HepG2 (cell line): Measurements from ENCODE around the gene SPTB. TPM values are rescaled to one million over a fixed set of nuclear protein-coding genes. Genes with fewer than 3 reads are reported as not detected.

Experiments
- ARNT2 ChIP-seq: sonication (generic); formaldehyde crosslinking; IDR thresholded peaks from 2 replicates; pipeline ENCODE4 v1.8.0; 2022; ENCODE audit warnings: mild to moderate bottlenecking, low read depth, missing genetic modification reagents, moderate library complexity
- CBX5 ChIP-seq: sonication (generic); formaldehyde crosslinking; IDR thresholded peaks from 2 replicates; pipeline ENCODE4 v1.4.0; 2020; ENCODE audit warnings: missing genetic modification reagents, borderline replicate concordance
- EHMT2 ChIP-seq: fragments of 200-600 bp; sonication (generic); IDR thresholded peaks from 2 replicates; pipeline ENCODE4 v1.7.0; 2017; ENCODE audit warnings: antibody characterized with exemption, low read depth, low read length, borderline replicate concordance
- FOXP1 ChIP-seq, 2 experiments: fragments of 450-650 bp in 1 of 2; IDR thresholded peaks; 2 replicates each; pipeline ENCODE4 v1.6.1; 2017 to 2018; ENCODE audit warnings: antibody characterized with exemption in 1 of 2
- HES4 ChIP-seq: sonication (generic); formaldehyde crosslinking; IDR thresholded peaks from 2 replicates; pipeline ENCODE4 v1.9.0; 2021; ENCODE audit warnings: mild to moderate bottlenecking, missing genetic modification reagents, borderline replicate concordance
- KLF12 ChIP-seq: sonication (generic); formaldehyde crosslinking; IDR thresholded peaks from 2 replicates; pipeline ENCODE4 v1.4.0; 2020; ENCODE audit warnings: missing genetic modification reagents, borderline replicate concordance
- NKX3-1 ChIP-seq: sonication (generic); formaldehyde crosslinking; IDR thresholded peaks from 2 replicates; pipeline ENCODE4 v1.5.0; 2020; ENCODE audit warnings: missing genetic modification reagents
- RFX3 ChIP-seq: IDR thresholded peaks from 2 replicates; pipeline ENCODE4 v1.6.1; 2016; ENCODE audit warnings: missing biosample characterization, missing genetic modification reagents
- SIN3A ChIP-seq: IDR thresholded peaks from 2 replicates; pipeline ENCODE4 v1.6.1; 2011; ENCODE audit warnings: low read depth, mild to moderate bottlenecking, control low read depth, low read length, borderline replicate concordance
- SYNCRIP ChIP-seq: fragments of 200-400 bp; formaldehyde crosslinking; IDR thresholded peaks from 2 replicates; pipeline ENCODE4 v1.6.1; 2018; ENCODE audit warnings: mild to moderate bottlenecking, low read depth, low read length; ENCODE audit not compliant: insufficient read depth
- ZBTB42 ChIP-seq: sonication (generic); formaldehyde crosslinking; IDR thresholded peaks from 2 replicates; pipeline ENCODE4 v1.5.0; 2020; ENCODE audit warnings: mild to moderate bottlenecking, missing genetic modification reagents
- ZNF138 ChIP-seq: sonication (generic); formaldehyde crosslinking; IDR thresholded peaks from 2 replicates; pipeline ENCODE4 v1.5.0; 2020; ENCODE audit warnings: mild to moderate bottlenecking, low read depth, missing genetic modification reagents
- ZNF556 ChIP-seq: sonication (generic); formaldehyde crosslinking; IDR thresholded peaks from 2 replicates; pipeline ENCODE4 v1.4.0; 2020; ENCODE audit warnings: mild to moderate bottlenecking, missing genetic modification reagents, borderline replicate concordance
- polyA plus RNA-seq, 8 experiments: library from polyadenylated mRNA; depleted of rRNA in 3 of 8; stranded (reverse) in 7 of 8; unstranded in 1 of 8; fragments of >200 nt; fragmentation: Illumina TruSeq in 4 of 8; extraction: Trizol in 4 of 8; gene quantifications; 2 replicates each; pipeline versions ENCODE4 v1.2.1 to v1.2.3, GENCODE V29; 2011 to 2016; ENCODE audit warnings: low read depth in 4 of 8, missing spikeins in 1 of 8, mixed read lengths in 1 of 8; ENCODE audit not compliant: insufficient read depth in 1 of 8
- total RNA-seq, 5 experiments: library from RNA; depleted of rRNA; stranded (reverse); fragments of >200 nt; fragmentation: Illumina TruSeq; extraction: Trizol; gene quantifications; 2 replicates each; pipeline ENCODE4 v1.2.3, GENCODE V29; 2016; ENCODE audit warnings: low read depth in 1 of 5
- TF ChIP-seq, protein P1 (sequence below): sonication (generic); formaldehyde crosslinking; IDR thresholded peaks from 2 replicates; pipeline ENCODE4 v1.4.0; 2020; ENCODE audit warnings: missing genetic modification reagents
- TF ChIP-seq, protein P2 (sequence below): fragments of 450-650 bp; IDR thresholded peaks from 2 replicates; pipeline ENCODE4 v1.6.1; 2017
- TF ChIP-seq, protein P3 (sequence below): sonication (generic); formaldehyde crosslinking; IDR thresholded peaks from 2 replicates; pipeline ENCODE4 v1.5.1; 2020; ENCODE audit warnings: missing genetic modification reagents, mild to moderate bottlenecking, borderline replicate concordance
- TF ChIP-seq, protein P4 (sequence below): sonication (generic); formaldehyde crosslinking; IDR thresholded peaks from 2 replicates; pipeline ENCODE4 v1.4.0; 2020; ENCODE audit warnings: missing genetic modification reagents, borderline replicate concordance

Gene SPTB
- total and polyA plus RNA-seq, 2 of the 13 experiments (the other 11 are each of a cell fraction or from before 2014, with no cell fraction given): 0.01 to 0.02 TPM

DNA sequence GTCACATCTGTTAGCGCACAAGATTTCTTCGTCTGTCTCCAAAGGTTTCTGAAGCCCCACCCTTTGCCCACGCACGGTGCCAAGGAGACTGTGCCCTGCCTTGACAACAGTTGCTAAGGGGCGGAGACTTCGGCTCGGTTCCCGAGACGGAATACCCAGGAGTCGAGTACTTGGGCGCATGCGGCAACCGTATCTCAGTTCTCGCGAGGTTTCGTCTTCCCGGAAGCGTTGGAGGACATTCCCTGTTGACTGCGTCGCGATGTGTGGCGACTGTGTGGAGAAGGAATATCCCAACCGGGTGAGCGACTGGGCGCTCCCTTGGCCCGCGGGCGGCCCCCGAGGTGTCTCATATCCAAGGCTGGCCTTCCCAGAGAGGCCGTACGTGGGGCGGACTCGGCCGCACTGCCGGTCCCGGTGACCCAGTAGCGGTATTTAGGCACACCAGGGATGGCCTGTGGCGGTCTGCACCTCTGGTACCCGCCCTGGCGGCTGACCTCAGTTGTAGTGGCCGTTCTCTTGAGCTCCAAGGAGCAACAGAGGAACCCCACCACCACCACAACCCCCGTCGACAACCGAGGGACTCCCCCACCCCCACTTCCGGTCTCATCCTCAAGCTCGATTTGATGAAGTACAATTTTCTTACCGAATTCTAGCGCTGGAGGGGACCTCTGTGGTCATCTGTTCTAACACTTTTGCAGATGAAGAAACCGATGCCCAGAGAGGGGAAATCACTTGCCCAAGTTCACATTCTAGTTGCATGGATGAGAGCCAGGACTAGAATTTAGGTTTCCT, 34.7 kb upstream of the SPTB start, which contains the start of gene CHURC1 (continued):
- TF ChIP-seq SYNCRIP (no peak), ZNF556 (CRISPR knock-in tag) (peak; percentile 80; the same call in 1 of the 2 replicates), ARNT2 (CRISPR knock-in tag) (peak; percentile 75; the same call in 1 of the 2 replicates), FOXP1 (IDR thresholded peaks at IDR 0.05) (no peak), FOXP1 (CRISPR knock-in tag; IDR thresholded peaks at IDR 0.05) (no peak), RFX3 (peak; percentile 100), SIN3A (peak; percentile 94; the same call in 1 of the 2 replicates), EHMT2 (no peak), NKX3-1 (no peak), HES4 (no peak), ZNF138 (CRISPR knock-in tag) (no peak), CBX5 (peak; percentile 45; the same call in 1 of the 2 replicates), ZBTB42 (0 out of 2 replicates have a peak, but pooled peaks have one; percentile 41), KLF12 (CRISPR knock-in tag) (peak; percentile 62; the same call in 1 of the 2 replicates)
- TF ChIP-seq, protein P1, sequence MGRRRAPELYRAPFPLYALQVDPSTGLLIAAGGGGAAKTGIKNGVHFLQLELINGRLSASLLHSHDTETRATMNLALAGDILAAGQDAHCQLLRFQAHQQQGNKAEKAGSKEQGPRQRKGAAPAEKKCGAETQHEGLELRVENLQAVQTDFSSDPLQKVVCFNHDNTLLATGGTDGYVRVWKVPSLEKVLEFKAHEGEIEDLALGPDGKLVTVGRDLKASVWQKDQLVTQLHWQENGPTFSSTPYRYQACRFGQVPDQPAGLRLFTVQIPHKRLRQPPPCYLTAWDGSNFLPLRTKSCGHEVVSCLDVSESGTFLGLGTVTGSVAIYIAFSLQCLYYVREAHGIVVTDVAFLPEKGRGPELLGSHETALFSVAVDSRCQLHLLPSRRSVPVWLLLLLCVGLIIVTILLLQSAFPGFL (CRISPR knock-in tag): no peak
- TF ChIP-seq, protein P2, sequence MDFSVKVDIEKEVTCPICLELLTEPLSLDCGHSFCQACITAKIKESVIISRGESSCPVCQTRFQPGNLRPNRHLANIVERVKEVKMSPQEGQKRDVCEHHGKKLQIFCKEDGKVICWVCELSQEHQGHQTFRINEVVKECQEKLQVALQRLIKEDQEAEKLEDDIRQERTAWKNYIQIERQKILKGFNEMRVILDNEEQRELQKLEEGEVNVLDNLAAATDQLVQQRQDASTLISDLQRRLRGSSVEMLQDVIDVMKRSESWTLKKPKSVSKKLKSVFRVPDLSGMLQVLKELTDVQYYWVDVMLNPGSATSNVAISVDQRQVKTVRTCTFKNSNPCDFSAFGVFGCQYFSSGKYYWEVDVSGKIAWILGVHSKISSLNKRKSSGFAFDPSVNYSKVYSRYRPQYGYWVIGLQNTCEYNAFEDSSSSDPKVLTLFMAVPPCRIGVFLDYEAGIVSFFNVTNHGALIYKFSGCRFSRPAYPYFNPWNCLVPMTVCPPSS: no peak
- TF ChIP-seq, protein P3, sequence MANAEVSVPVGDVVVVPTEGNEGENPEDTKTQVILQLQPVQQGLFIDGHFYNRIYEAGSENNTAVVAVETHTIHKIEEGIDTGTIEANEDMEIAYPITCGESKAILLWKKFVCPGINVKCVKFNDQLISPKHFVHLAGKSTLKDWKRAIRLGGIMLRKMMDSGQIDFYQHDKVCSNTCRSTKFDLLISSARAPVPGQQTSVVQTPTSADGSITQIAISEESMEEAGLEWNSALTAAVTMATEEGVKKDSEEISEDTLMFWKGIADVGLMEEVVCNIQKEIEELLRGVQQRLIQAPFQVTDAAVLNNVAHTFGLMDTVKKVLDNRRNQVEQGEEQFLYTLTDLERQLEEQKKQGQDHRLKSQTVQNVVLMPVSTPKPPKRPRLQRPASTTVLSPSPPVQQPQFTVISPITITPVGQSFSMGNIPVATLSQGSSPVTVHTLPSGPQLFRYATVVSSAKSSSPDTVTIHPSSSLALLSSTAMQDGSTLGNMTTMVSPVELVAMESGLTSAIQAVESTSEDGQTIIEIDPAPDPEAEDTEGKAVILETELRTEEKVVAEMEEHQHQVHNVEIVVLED: peak; percentile 66; the same call in 1 of the 2 replicates
- TF ChIP-seq, protein P4, sequence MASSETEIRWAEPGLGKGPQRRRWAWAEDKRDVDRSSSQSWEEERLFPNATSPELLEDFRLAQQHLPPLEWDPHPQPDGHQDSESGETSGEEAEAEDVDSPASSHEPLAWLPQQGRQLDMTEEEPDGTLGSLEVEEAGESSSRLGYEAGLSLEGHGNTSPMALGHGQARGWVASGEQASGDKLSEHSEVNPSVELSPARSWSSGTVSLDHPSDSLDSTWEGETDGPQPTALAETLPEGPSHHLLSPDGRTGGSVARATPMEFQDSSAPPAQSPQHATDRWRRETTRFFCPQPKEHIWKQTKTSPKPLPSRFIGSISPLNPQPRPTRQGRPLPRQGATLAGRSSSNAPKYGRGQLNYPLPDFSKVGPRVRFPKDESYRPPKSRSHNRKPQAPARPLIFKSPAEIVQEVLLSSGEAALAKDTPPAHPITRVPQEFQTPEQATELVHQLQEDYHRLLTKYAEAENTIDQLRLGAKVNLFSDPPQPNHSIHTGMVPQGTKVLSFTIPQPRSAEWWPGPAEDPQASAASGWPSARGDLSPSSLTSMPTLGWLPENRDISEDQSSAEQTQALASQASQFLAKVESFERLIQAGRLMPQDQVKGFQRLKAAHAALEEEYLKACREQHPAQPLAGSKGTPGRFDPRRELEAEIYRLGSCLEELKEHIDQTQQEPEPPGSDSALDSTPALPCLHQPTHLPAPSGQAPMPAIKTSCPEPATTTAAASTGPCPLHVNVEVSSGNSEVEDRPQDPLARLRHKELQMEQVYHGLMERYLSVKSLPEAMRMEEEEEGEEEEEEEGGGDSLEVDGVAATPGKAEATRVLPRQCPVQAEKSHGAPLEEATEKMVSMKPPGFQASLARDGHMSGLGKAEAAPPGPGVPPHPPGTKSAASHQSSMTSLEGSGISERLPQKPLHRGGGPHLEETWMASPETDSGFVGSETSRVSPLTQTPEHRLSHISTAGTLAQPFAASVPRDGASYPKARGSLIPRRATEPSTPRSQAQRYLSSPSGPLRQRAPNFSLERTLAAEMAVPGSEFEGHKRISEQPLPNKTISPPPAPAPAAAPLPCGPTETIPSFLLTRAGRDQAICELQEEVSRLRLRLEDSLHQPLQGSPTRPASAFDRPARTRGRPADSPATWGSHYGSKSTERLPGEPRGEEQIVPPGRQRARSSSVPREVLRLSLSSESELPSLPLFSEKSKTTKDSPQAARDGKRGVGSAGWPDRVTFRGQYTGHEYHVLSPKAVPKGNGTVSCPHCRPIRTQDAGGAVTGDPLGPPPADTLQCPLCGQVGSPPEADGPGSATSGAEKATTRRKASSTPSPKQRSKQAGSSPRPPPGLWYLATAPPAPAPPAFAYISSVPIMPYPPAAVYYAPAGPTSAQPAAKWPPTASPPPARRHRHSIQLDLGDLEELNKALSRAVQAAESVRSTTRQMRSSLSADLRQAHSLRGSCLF (CRISPR knock-in tag): no peak
